Breast epithelium (tissue), 3 donors: Measurements from ENCODE around the gene SLC15A3.

Source experiments
- CTCF ChIP-seq, 3 donors: fragments of 450-650 bp; IDR thresholded peaks; one replicate each; pipeline ENCODE4 v1.5.1; 2016 to 2017; ENCODE audit warnings: antibody characterized with exemption in 3 of 3, mild to moderate bottlenecking in 3 of 3, moderate library complexity in 3 of 3
- POLR2A ChIP-seq: fragments of 450-650 bp; IDR thresholded peaks from one replicate; pipeline ENCODE4 v1.6.1; 2016; ENCODE audit warnings: antibody characterized with exemption, mild to moderate bottlenecking, moderate library complexity
- POLR2AphosphoS5 ChIP-seq, 3 donors: sonication (generic); formaldehyde crosslinking; IDR thresholded peaks; one replicate each; pipeline ENCODE4 v1.6.1; 2017; ENCODE audit warnings: antibody characterized with exemption in 3 of 3

GRCh38 chr11:60994541-60995080 lies 42.6 kb upstream of the SLC15A3 start:
- TF ChIP-seq POLR2A, result no peak
- no peak for TF ChIP-seq POLR2AphosphoS5 (IDR thresholded peaks at IDR 0.05)
- TF ChIP-seq CTCF (IDR thresholded peaks at IDR 0.05), result no peak
